Measurements from ENCODE around the gene DPPA5.

DNA sequence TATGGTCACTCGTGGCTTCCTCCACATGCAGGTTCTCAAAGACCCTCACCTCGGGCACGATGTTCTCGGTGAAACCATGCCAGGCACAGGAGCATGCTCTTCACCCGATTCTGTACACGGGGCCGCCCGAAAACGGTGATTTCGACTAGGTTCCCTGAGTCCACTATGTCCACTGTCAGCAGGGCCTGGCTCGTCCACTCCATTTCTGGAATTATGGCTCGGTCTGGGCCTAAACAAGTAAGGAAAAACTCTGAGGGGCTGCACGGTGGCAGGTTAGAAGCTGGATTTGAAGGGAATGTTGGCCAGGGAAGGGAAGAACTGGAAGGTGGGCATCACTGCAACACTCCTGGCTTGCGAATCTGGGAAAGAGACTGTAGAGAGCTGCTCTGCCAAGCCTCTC lies 15.1 kb upstream of the DPPA5 start:
- TF ChIP-seq, protein P1, sequence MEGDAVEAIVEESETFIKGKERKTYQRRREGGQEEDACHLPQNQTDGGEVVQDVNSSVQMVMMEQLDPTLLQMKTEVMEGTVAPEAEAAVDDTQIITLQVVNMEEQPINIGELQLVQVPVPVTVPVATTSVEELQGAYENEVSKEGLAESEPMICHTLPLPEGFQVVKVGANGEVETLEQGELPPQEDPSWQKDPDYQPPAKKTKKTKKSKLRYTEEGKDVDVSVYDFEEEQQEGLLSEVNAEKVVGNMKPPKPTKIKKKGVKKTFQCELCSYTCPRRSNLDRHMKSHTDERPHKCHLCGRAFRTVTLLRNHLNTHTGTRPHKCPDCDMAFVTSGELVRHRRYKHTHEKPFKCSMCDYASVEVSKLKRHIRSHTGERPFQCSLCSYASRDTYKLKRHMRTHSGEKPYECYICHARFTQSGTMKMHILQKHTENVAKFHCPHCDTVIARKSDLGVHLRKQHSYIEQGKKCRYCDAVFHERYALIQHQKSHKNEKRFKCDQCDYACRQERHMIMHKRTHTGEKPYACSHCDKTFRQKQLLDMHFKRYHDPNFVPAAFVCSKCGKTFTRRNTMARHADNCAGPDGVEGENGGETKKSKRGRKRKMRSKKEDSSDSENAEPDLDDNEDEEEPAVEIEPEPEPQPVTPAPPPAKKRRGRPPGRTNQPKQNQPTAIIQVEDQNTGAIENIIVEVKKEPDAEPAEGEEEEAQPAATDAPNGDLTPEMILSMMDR (IDR thresholded peaks at IDR 0.05): no peak
- no peak for TF ChIP-seq POLR2A (IDR thresholded peaks at IDR 0.05)
